ENCODE measurements around the gene ANKS6. TPM values are rescaled to one million over a fixed set of nuclear protein-coding genes. Genes with fewer than 3 reads are reported as not detected.

The ANKS6 gene
- 12.3 and 23.9 TPM in 2 replicates for total RNA-seq

DNA sequence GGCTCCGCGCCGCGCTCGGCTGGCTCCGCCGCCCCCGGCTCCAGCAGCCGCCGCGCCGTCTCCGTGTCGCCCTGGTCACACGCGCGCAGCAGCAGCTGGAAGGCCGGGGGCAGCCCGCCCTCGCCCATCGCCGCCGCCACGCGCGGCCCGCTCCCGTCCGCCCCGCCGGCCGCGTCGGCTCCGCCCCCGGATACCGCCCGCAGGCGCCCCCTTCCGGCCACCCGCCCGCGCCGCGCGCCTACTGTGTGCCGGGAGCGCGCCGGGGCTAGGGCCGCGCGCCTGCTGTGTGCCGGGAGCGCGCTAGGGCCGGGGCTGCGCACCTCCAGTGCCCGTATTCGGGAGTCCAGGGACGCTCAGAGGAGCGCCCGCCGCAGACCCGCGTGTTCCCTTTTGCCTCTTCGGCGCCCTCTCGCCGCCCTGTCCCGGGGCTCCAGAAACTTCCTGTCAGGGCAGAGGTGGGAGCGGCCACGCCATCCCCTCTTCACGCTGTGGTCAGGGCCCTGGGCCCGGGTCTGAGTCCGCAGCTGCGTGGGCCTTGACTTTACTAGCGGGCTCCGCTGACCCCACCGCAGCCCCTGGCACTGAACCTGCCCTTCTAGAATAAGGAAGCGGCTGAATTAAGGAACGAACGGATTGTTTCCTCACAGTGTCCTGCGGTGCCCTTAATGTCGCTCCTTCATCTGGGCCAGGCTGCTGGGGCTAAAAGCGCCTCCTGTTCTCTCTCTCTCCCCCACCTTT is at the start of gene ANKS6:
TSS of gene ANKS6 (minus strand) at position 192 of the 738 bp plus-strand sequence. CDS start at position 128, 64 bp downstream.

DNA sequence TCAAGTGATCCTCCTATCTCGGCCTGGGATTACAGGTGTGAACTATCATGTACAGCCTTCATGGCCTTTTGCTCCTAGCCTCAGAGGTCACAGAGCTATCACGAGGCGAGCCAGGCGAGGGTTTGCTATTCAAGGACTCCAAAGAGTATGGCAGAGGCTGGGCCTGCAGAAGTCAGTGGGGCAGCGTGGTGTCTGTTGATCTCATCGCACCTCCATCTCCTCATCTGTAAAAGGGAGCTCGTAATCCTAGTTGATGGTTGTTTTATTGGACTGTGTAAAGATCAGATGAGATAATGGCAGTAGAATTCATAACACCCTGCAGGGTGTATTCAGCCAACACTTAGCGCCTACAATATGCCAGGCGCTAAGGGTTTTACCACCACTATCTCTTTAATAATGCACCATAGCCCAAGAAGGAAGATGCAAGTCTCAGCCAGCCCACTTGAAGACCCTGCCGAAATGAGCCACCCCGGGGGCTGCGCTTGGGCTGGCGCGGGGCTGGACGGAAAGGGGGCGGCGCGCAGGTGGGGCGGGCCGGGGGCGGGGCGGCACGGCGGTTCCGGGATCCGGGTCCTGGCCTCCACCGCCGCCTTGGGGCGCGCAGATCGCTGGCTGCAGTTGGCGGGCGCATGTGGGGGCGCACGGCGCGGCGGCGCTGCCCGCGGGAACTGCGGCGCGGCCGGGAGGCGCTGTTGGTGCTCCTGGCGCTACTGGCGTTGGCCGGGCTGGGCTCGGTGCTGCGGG is 10.9 kb upstream of the ANKS6 start, which contains the start of gene GALNT12:
TSS of gene GALNT12 (plus strand) at position 601 of the 744 bp plus-strand sequence. CDS start at position 630, 29 bp downstream.

DNA sequence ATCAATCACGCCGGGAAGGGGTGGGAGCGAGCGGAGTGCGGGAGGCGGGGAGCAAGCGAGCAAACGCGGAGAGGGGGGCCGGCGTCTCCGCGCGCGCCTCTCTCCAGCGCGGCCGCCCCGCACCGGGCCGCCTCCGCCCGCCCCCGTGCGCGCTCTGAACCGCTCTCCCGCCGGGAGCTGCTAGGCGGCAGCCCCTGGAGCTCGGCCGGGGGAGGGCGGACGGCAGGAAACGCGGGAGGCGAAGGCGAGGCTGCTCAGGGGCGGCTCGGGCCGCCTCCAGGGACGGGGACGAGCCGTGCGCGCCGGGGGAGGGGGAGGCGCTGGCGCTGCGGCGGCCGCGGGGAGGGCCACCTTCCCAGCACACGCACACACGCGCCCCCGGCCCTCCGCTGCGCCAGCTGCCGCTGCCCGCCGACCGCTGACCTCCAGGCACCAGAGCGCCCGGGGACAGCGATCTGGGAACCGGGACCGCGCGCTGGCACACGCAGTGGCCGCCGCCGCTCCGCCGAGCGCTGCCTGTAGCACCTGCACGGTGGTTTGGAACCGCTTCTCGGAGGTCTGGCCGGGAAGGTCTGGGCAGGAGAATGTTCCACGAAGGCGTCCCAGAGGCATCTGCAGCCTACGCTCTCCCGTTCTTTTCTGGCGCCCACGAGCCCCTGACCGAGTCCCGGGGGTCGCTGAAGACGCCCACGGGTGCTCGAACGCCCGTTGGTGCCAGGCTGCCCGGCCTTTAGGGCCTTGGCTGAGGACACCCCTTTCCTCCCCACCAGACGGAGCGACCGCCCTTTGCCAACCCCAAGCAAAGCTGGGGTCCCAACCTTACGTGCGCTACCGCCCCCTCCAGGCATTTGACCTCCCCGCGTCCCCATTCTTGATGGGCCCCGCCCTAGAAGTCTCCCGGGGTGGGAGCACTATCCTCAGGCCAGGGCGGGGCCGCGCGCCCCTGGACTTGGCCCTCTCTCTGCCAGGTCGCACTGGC is 87.1 kb downstream of the ANKS6 start, which contains the start of gene GABBR2:
TSS of gene GABBR2 (minus strand) at position 3 of the 979 bp plus-strand sequence. CDS start 198 bp downstream, outside the sequence.

Other genes starting within 250 kb of the ANKS6 start
- not detected in 2 replicates for gene GABBR2, start 87.6 kb downstream of the ANKS6 start, total RNA-seq
- 0.85 and 3.6 TPM in 2 replicates for gene GALNT12, start 11.1 kb upstream of the ANKS6 start, total RNA-seq
- gene COL15A1, start 147.4 kb upstream of the ANKS6 start, total RNA-seq, result under 0.01 TPM in 1 of 2 replicates, not detected in the other

Measured in tracheal epithelial cell (primary cell).